H9 (cell line): Measurements from ENCODE around the gene C11orf24. TPM values are rescaled to one million over a fixed set of nuclear protein-coding genes. Genes with fewer than 3 reads are reported as not detected.
A peak's percentile ranks its signal among the peaks of the same experiment; 100 is the strongest.

Experiments used
- DNase-seq: peaks from one replicate; pipeline ENCODE4 v3.0.0-alpha.2; 2017
- H2AFZ ChIP-seq: one replicate; pipeline ENCODE4 v1.6.1; 2013; ENCODE audit warnings: mild to moderate bottlenecking, low read length, control low read depth, moderate library complexity
- H2AK5ac ChIP-seq: 2 replicates; pipeline ENCODE4 v1.6.1; 2013; ENCODE audit warnings: low read length, control low read depth, mixed read lengths; ENCODE audit not compliant: insufficient read length
- H2BK120ac ChIP-seq: one replicate; pipeline ENCODE4 v1.6.1; 2013; ENCODE audit warnings: low read depth, mild to moderate bottlenecking, low read length, control low read depth, inconsistent platforms; ENCODE audit not compliant: poor library complexity, severe bottlenecking
- H2BK12ac ChIP-seq: 2 replicates; pipeline ENCODE4 v1.6.1; 2013; ENCODE audit warnings: low read length, control low read depth, mixed read lengths, low read depth; ENCODE audit not compliant: insufficient read length
- H2BK15ac ChIP-seq: 2 replicates; pipeline ENCODE4 v1.6.1; 2013; ENCODE audit warnings: low read depth, low read length, control low read depth
- H2BK20ac ChIP-seq: one replicate; pipeline ENCODE4 v1.6.1; 2013; ENCODE audit warnings: low read depth, mild to moderate bottlenecking, low read length, control low read depth, inconsistent platforms; ENCODE audit not compliant: poor library complexity, severe bottlenecking
- H2BK5ac ChIP-seq: 2 replicates; pipeline ENCODE4 v1.6.1; 2013; ENCODE audit warnings: low read length, control low read depth, mixed read lengths; ENCODE audit not compliant: insufficient read length
- H3K14ac ChIP-seq: 2 replicates; pipeline ENCODE4 v1.6.1; 2013; ENCODE audit warnings: low read length, control low read depth; ENCODE audit not compliant: insufficient read depth
- H3K18ac ChIP-seq: 2 replicates; pipeline ENCODE4 v1.6.1; 2013; ENCODE audit warnings: low read depth, mild to moderate bottlenecking, mixed read lengths, low read length, control low read depth; ENCODE audit not compliant: insufficient read length
- H3K23ac ChIP-seq: 2 replicates; pipeline ENCODE4 v1.6.1; 2013; ENCODE audit warnings: low read length, control low read depth, mixed read lengths, low read depth; ENCODE audit not compliant: insufficient read length
- H3K23me2 ChIP-seq: 2 replicates; pipeline ENCODE4 v1.6.1; 2013; ENCODE audit warnings: low read depth, mild to moderate bottlenecking, mixed read lengths, low read length, control low read depth; ENCODE audit not compliant: insufficient read length, poor library complexity, severe bottlenecking
- H3K27ac ChIP-seq: 2 replicates; pipeline ENCODE4 v1.5.1; 2013; ENCODE audit warnings: low read length, control low read depth, mixed read lengths, low read depth; ENCODE audit not compliant: insufficient read length
- H3K27me3 ChIP-seq: 2 replicates; pipeline ENCODE4 v1.6.1; 2013; ENCODE audit warnings: low read length, control low read depth, inconsistent platforms; ENCODE audit not compliant: insufficient read depth
- H3K4ac ChIP-seq: 2 replicates; pipeline ENCODE4 v1.6.1; 2013; ENCODE audit warnings: low read depth, mild to moderate bottlenecking, control low read depth, inconsistent platforms, low read length, moderate library complexity
- H3K4me1 ChIP-seq: 2 replicates; pipeline ENCODE4 v1.6.1; 2013; ENCODE audit warnings: low read length, control low read depth, inconsistent platforms; ENCODE audit not compliant: insufficient read depth
- H3K4me2 ChIP-seq: 2 replicates; pipeline ENCODE4 v1.6.1; 2013; ENCODE audit warnings: low read length, control low read depth, mixed read lengths; ENCODE audit not compliant: insufficient read length, insufficient read depth
- H3K56ac ChIP-seq: 2 replicates; pipeline ENCODE4 v1.6.1; 2013; ENCODE audit warnings: low read depth, mild to moderate bottlenecking, mixed read lengths, low read length, control low read depth; ENCODE audit not compliant: insufficient read length
- H3K79me1 ChIP-seq: 2 replicates; pipeline ENCODE4 v1.6.1; 2013; ENCODE audit warnings: low read depth, mild to moderate bottlenecking, moderate library complexity, low read length, control low read depth, inconsistent platforms; ENCODE audit not compliant: insufficient read depth, poor library complexity, severe bottlenecking
- H3K79me2 ChIP-seq: 2 replicates; pipeline ENCODE4 v1.6.1; 2013; ENCODE audit warnings: low read length, control low read depth, inconsistent platforms; ENCODE audit not compliant: insufficient read depth
- H3K9ac ChIP-seq: 2 replicates; pipeline ENCODE4 v1.6.1; 2013; ENCODE audit warnings: low read length, control low read depth, mixed read lengths; ENCODE audit not compliant: insufficient read length; ENCODE audit errors: extremely low read depth
- H3K9me3 ChIP-seq: one replicate; pipeline ENCODE4 v1.6.1; 2013; ENCODE audit warnings: low read depth, low read length, inconsistent platforms; ENCODE audit not compliant: control insufficient read depth
- H3T11ph ChIP-seq: one replicate; pipeline ENCODE4 v1.6.1; 2013; ENCODE audit warnings: mild to moderate bottlenecking, low read length, control low read depth, inconsistent platforms
- H4K20me1 ChIP-seq: one replicate; pipeline ENCODE4 v1.6.1; 2013; ENCODE audit not compliant: control insufficient read depth, insufficient read length, insufficient read depth
- H4K5ac ChIP-seq: 2 replicates; pipeline ENCODE4 v1.6.1; 2013; ENCODE audit warnings: low read depth, mild to moderate bottlenecking, mixed read lengths, low read length, control low read depth; ENCODE audit not compliant: insufficient read length
- H4K8ac ChIP-seq: replicated peaks from 2 replicates; pipeline ENCODE4 v1.6.1; 2013; ENCODE audit warnings: low read length, control low read depth, mixed read lengths, low read depth; ENCODE audit not compliant: insufficient read length
- H4K91ac ChIP-seq: 2 replicates; pipeline ENCODE4 v1.6.1; 2013; ENCODE audit warnings: low read depth, mild to moderate bottlenecking, moderate library complexity, mixed read lengths, low read length, control low read depth; ENCODE audit not compliant: insufficient read length
- H3K27ac Mint-ChIP-seq, 3 experiments: 2 replicates in 2 of 3; 3 replicates in 1 of 3; pipeline ENCODE4 v1.8.0; 2020 to 2021; ENCODE audit warnings: mixed read lengths in 3 of 3, mild to moderate bottlenecking in 1 of 3, moderate library complexity in 1 of 3
- H3K27me3 Mint-ChIP-seq: 2 replicates; pipeline ENCODE4 v1.8.0; 2021; ENCODE audit warnings: low read depth, mild to moderate bottlenecking, moderate library complexity, mixed read lengths
- H3K36me3 Mint-ChIP-seq, 3 experiments: 2 replicates in 2 of 3; 3 replicates in 1 of 3; pipeline ENCODE4 v1.8.0; 2020 to 2021; ENCODE audit warnings: low read depth in 3 of 3, mixed read lengths in 3 of 3; ENCODE audit not compliant: insufficient read depth in 1 of 3
- H3K4me1 Mint-ChIP-seq, 2 experiments: 2 replicates each; pipeline ENCODE4 v1.8.0; 2020; ENCODE audit warnings: mixed read lengths in 2 of 2
- H3K4me3 Mint-ChIP-seq, 2 experiments: 2 replicates in 1 of 2; 3 replicates in 1 of 2; pipeline ENCODE4 v1.8.0; 2020 to 2021; ENCODE audit warnings: mild to moderate bottlenecking in 2 of 2, mixed read lengths in 2 of 2, moderate library complexity in 1 of 2
- H3K9me3 Mint-ChIP-seq, 2 experiments: 2 replicates in 1 of 2; 3 replicates in 1 of 2; pipeline ENCODE4 v1.8.0; 2020; ENCODE audit warnings: mild to moderate bottlenecking in 2 of 2, mixed read lengths in 2 of 2, moderate library complexity in 1 of 2
- CTCF ChIP-seq: fragments of 200-600 bp; sonication (generic); conservative IDR thresholded peaks from 3 replicates; pipeline ENCODE4 v1.8.0; 2021; ENCODE audit warnings: antibody characterized with exemption, mild to moderate bottlenecking
- WGBS: extraction: QIAGEN DNeasy Blood & Tissue Kit; methylation state at CpG from one replicate; pipeline ENCODE4 v1.1.7; 2013; ENCODE audit warnings: missing lambda C conversion rate, low lambda C conversion rate, mixed read lengths; ENCODE audit not compliant: insufficient read length; ENCODE audit errors: extremely low coverage; 5-methylcytosine and 5-hydroxymethylcytosine counted together
- total RNA-seq: library from RNA; stranded (reverse); gene quantifications from 2 replicates; pipeline ENCODE4 v1.2.1, GENCODE V29; 2021

Gene C11orf24
- total RNA-seq, 1 experiment from 2014 or later = 46.8 TPM

- Histone ChIP-seq H3K18ac (peak overlapping the region; percentile 85), H2BK20ac (no peak overlapping the region), H2BK15ac (no peak overlapping the region), H3K9me3 (no peaks in the 10 kb centered on the region), H2BK12ac (no peak overlapping the region), H4K20me1 (no peaks in the 10 kb centered on the region), H3K4ac (no peak overlapping the region; the same call in 1 of the 2 replicates), H3K27ac (no peak overlapping the region), H3K27me3 (no peaks in the 10 kb centered on the region), H3K4me1 (no peaks in the 10 kb centered on the region), H2BK5ac (no peak overlapping the region), H3K56ac (no peak overlapping the region), H3K79me1 (no peaks in the 10 kb centered on the region), H3K14ac (peak overlapping the region; percentile 85; the same call in 1 of the 2 replicates), H2AFZ (no peak overlapping the region), H3K79me2 (peaks cover 15% of the 10 kb centered on the region; the same call in 1 of the 2 replicates), H3K23me2 (peaks cover 6% of the 10 kb centered on the region), H3K9ac (peak overlapping the region; percentile 78), H3T11ph (no peak overlapping the region), H2BK120ac (no peak overlapping the region), H4K8ac (no peak overlapping the region), H3K23ac (no peak overlapping the region), H2AK5ac (no peak overlapping the region), H4K91ac (peak overlapping the region; percentile 49), H3K4me2 (peak overlapping the region; percentile 59), H4K5ac (no peak overlapping the region)
- Mint-ChIP-seq H3K9me3 (peaks cover 0 to 1% of the 10 kb centered on the region in 2 experiments; a peak in 2 of 5 replicates), H3K27me3 (peaks cover 13% of the 10 kb centered on the region), H3K36me3 (peaks cover 0 to 1% (median 0%) of the 10 kb centered on the region in 3 experiments; a peak in 2 of 7 replicates), H3K27ac (no peak overlapping the region), H3K4me1 (peaks cover 34 to 39% of the 10 kb centered on the region in 2 experiments), H3K4me3 (peak overlapping the region; percentile 71 to 76)
- no CpG with 5 or more reads among the region's 58 CpGs for WGBS
- DNase-seq = peak; percentile 43
- TF ChIP-seq CTCF = no peak
Observed at GRCh38 chr11:68214173-68215086, 57.3 kb downstream of the C11orf24 start.
